ENCODE results near the gene WASHC4. TPM values are rescaled to one million over a fixed set of nuclear protein-coding genes. Genes with fewer than 3 reads are reported as not detected.

The WASHC4 gene
- polyA plus RNA-seq, 1 of the 3 experiments (the other 2 are of a cell fraction): 11.2 TPM

GRCh38 chr12:105201299-105201698 lies 93.8 kb downstream of the WASHC4 start:
- peaks cover 38% of the 10 kb centered on the region for H3K79me2 ChIP-seq (ENCODE audit: insufficient read depth)
- no peak overlapping the region for H3K27ac ChIP-seq (ENCODE audit: low read depth in 2 of 2, low read length in 1 of 2)
- no peaks in the 10 kb centered on the region for H3K9me3 ChIP-seq
- H2AFZ ChIP-seq (ENCODE audit: low read depth): no peak overlapping the region
- H3K4me1 ChIP-seq (ENCODE audit: control insufficient read depth in 1 of 2, insufficient read depth in 2 of 2, low read depth in 1 of 2, low read length in 1 of 2): peaks cover 2 to 13% of the 10 kb centered on the region in 2 experiments; a peak in 3 of 4 replicates
- peaks cover 13% of the 10 kb centered on the region for H3F3A ChIP-seq (replicated peaks; ENCODE audit: insufficient read depth)
- H3K36me3 ChIP-seq (replicated peaks in 1 of 2; ENCODE audit: control insufficient read depth in 1 of 2, insufficient read depth in 2 of 2, low read length in 1 of 2): peaks cover 78 to 84% of the 10 kb centered on the region in 2 experiments
- H3K9ac ChIP-seq: no peak overlapping the region
- 89% methylated on average over 7 of the region's 7 CpGs for WGBS (ENCODE audit: low lambda C conversion rate)
- no peak for DNase-seq
- CTCF ChIA-PET: interaction anchor here (1.4 kb wide), 1 partner anchor 21 kb away, joined by 4 read pairs; no protein-coding TSS in a partner anchor
- POLR2A ChIA-PET: interaction anchor here (1.1 to 1.2 kb wide), 2 partner anchors 12 to 35 kb away, joined by 3 read pairs; partner anchors contain the start of gene APPL2
- H3K4me3 ChIP-seq (ENCODE audit: low read depth in 2 of 2, low read length in 1 of 2): no peak overlapping the region
- no peak overlapping the region for H3K4me2 ChIP-seq
- no peaks in the 10 kb centered on the region for H3K27me3 ChIP-seq (ENCODE audit: insufficient read depth)
- H4K20me1 ChIP-seq (ENCODE audit: insufficient read depth): no peaks in the 10 kb centered on the region
- H3K9me2 ChIP-seq: no peaks in the 10 kb centered on the region
- TF ChIP-seq RXRA (IDR thresholded peaks at IDR 0.05; ENCODE audit: borderline replicate concordance, low read depth) (no peak), GABPA (IDR thresholded peaks at IDR 0.05; ENCODE audit: low read depth) (no peak), POLR2AphosphoS5 (IDR thresholded peaks at IDR 0.05; ENCODE audit: low read depth, low read length) (no peak), FOXJ3 (CRISPR knock-in tag; IDR thresholded peaks at IDR 0.05) (no peak), REST (IDR thresholded peaks at IDR 0.05; ENCODE audit: low read depth, low read length) (no peak), MEF2A (IDR thresholded peaks at IDR 0.05; ENCODE audit: borderline replicate concordance, low read depth) (no peak), MXI1 (IDR thresholded peaks at IDR 0.05; ENCODE audit: low read depth, low read length) (no peak), EZH2phosphoT487 (IDR thresholded peaks at IDR 0.05; ENCODE audit: borderline replicate concordance, low read depth) (no peak), YY1 (IDR thresholded peaks at IDR 0.05; ENCODE audit: low read depth) (no peak), TCF12 (IDR thresholded peaks at IDR 0.05) (no peak), EP300 (IDR thresholded peaks at IDR 0.05; ENCODE audit: borderline replicate concordance in 1 of 2, low read depth in 1 of 2, low read length in 1 of 2) (no peak), RAD21 (IDR thresholded peaks at IDR 0.05; ENCODE audit: low read length) (no peak), MAX (IDR thresholded peaks at IDR 0.05; ENCODE audit: low read depth) (no peak), GATA2 (CRISPR knock-in tag; IDR thresholded peaks at IDR 0.05) (no peak), ZBTB33 (IDR thresholded peaks at IDR 0.05; ENCODE audit: borderline replicate concordance, low read depth) (no peak), RFX5 (IDR thresholded peaks at IDR 0.05; ENCODE audit: low read length) (no peak)
- TF ChIP-seq, protein P1, sequence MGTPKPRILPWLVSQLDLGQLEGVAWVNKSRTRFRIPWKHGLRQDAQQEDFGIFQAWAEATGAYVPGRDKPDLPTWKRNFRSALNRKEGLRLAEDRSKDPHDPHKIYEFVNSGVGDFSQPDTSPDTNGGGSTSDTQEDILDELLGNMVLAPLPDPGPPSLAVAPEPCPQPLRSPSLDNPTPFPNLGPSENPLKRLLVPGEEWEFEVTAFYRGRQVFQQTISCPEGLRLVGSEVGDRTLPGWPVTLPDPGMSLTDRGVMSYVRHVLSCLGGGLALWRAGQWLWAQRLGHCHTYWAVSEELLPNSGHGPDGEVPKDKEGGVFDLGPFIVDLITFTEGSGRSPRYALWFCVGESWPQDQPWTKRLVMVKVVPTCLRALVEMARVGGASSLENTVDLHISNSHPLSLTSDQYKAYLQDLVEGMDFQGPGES (IDR thresholded peaks at IDR 0.05; ENCODE audit: low read depth, low read length): no peak

All from SK-N-SH (cell line).